Measurements from ENCODE around the gene C2CD4A. TPM values are rescaled to one million over a fixed set of nuclear protein-coding genes. Genes with fewer than 3 reads are reported as not detected.
A peak's percentile ranks its signal among the peaks of the same experiment; 100 is the strongest.

Gene C2CD4A
- total and polyA plus RNA-seq, 2 of the 4 experiments (the other 2 are of a cell fraction): not detected

DNA sequence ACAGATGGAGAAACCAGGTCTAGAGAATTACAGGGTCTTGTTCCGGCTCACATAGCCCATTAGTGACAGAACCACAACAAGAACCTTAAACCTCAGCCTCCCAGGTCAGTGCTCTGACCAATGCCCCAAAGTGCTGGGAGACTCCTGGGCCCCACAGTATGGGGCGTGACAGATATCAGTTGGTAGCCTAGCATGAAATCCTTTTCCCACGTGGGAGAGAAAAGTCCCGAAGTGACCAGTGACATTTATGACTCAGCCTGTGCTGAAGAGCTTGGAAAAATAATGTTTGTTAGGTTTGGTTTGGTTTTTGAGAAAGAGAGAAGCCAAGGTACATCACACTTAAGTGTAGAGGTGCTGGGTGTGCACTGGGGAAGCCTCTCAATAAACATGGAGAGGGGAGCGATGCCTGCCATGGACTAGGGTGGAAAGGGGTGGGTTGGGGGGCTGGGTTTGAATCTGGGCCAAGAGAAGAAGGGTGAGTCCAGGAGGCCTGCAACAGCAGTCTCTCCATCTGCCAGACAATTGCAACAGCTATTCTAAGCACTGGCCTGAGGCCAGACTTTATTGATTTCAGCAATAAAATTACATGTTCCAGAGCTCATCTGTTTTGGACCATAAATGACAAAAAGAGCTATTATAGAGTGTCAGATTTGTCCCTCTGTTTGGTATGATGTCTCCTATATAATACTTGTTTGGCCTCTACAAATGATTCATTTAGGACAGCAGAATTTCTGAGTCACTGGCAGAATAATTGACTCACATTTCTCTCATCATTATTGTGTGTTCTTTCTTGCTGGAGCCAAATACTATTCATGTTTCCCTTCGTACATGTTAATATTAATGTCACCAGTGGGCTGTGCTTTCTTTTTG, 43.4 kb downstream of the C2CD4A start:
- H3K79me1 ChIP-seq (ENCODE audit: low read depth in 1 of 2, low read length in 2 of 2): no peaks in the 10 kb centered on the region
- peaks cover 5% of the 10 kb centered on the region for H3K4me1 ChIP-seq (ENCODE audit: control insufficient read depth, insufficient read depth, low read length)
- ATAC-seq (ENCODE audit: low read depth) (peak; percentile 45), DNase-seq (peak; percentile 62)
- no peak overlapping the region for H3K9ac ChIP-seq (ENCODE audit: low read depth, low read length)
- TF ChIP-seq FOS (IDR thresholded peaks at IDR 0.05; ENCODE audit: low read depth, low read length): 0 out of 2 replicates have a peak, but pooled peaks have one; percentile 15
- TF ChIP-seq SMC3 (IDR thresholded peaks at IDR 0.05; ENCODE audit: low read depth, low read length): no peak
- ChIA-PET CTCF (no interaction called here), POLR2A (ENCODE audit: unreplicated experiment) (no interaction called here)
- no peak overlapping the region for H4K5ac ChIP-seq (ENCODE audit: low read depth, low read length)
- intact Hi-C loops (cut with micrococcal nuclease): no loop called here
- no peaks in the 10 kb centered on the region for H3K9me3 ChIP-seq (ENCODE audit: control insufficient read depth, insufficient read depth, low read length)
- H3K4me3 ChIP-seq (ENCODE audit: insufficient read depth, low read depth, low read length): no peak overlapping the region
- dilution Hi-C loops (cut with HindIII; ENCODE audit: low sequenced_read_pairs, unreplicated experiment): no loop called here
- H2BK15ac ChIP-seq (ENCODE audit: low read depth, low read length): no peak overlapping the region
- H4K8ac ChIP-seq (ENCODE audit: low read depth in 2 of 2, low read length in 2 of 2): no peak overlapping the region
- H2BK5ac ChIP-seq (ENCODE audit: low read depth, low read length, poor library complexity, severe bottlenecking): no peak overlapping the region
- H2AFZ ChIP-seq (replicated peaks; ENCODE audit: low read length, poor library complexity): no peak overlapping the region
- H4K20me1 ChIP-seq (ENCODE audit: insufficient read depth, low read length): no peaks in the 10 kb centered on the region
- no peaks in the 10 kb centered on the region for H3K36me3 ChIP-seq (ENCODE audit: control insufficient read depth, insufficient read depth, low read length)
- H3K9me1 ChIP-seq (ENCODE audit: insufficient read depth, low read length): peaks cover 2% of the 10 kb centered on the region; the same call in 1 of the 2 replicates
- H3K4ac ChIP-seq (ENCODE audit: low read depth, low read length): no peak overlapping the region
- H2AK5ac ChIP-seq (ENCODE audit: low read depth, low read length): no peak overlapping the region
- H3K4me2 ChIP-seq (ENCODE audit: low read depth, low read length): no peak overlapping the region; the same call in 1 of the 2 replicates
- no peak overlapping the region for H4K91ac ChIP-seq (ENCODE audit: insufficient read depth, low read depth, low read length)
- in situ Hi-C loops (cut with MboI; ENCODE audit: low sequenced_read_pairs): no loop called here
- no peak overlapping the region for H2BK20ac ChIP-seq (ENCODE audit: low read depth, low read length)
- WGBS, 2 experiments (ENCODE audit: extremely low coverage in 2 of 2, insufficient read length in 1 of 2): 40% methylated on average over 2 of the region's 6 CpGs; no CpG with 5 or more reads in 1 of the 2 experiments
- H3K14ac ChIP-seq (replicated peaks; ENCODE audit: low read depth, low read length): no peak overlapping the region
- H3K18ac ChIP-seq (ENCODE audit: low read depth, low read length): no peak overlapping the region
- no peak overlapping the region for H2AK9ac ChIP-seq (replicated peaks; ENCODE audit: low read depth, low read length, poor library complexity)
- no peak overlapping the region for H2BK120ac ChIP-seq (ENCODE audit: low read depth, low read length)
- no peak overlapping the region for H3K23ac ChIP-seq (ENCODE audit: low read depth, low read length)
- no peak overlapping the region for H3K56ac ChIP-seq (ENCODE audit: extremely low read depth, insufficient read depth, low read length)
- no TSS peak for BruUV-seq (replicated peaks)
- no peak overlapping the region for H3K27ac ChIP-seq (ENCODE audit: insufficient read depth, low read length)
- H3K27me3 ChIP-seq (ENCODE audit: control insufficient read depth, insufficient read depth, low read length): no peaks in the 10 kb centered on the region; the same call in 1 of the 2 replicates

All from IMR-90 (cell line).